H1 (cell line): Measurements from ENCODE around the gene PRF1. TPM values are rescaled to one million over a fixed set of nuclear protein-coding genes. Genes with fewer than 3 reads are reported as not detected.

Experiments
- ATF3 ChIP-seq: IDR thresholded peaks from 2 replicates; pipeline ENCODE4 v1.6.1; 2011; ENCODE audit warnings: low read depth, mild to moderate bottlenecking, low read length; ENCODE audit not compliant: insufficient read depth
- ZNF274 ChIP-seq: IDR thresholded peaks from 2 replicates; pipeline ENCODE4 v1.7.0; 2012; ENCODE audit warnings: low read length, borderline replicate concordance; ENCODE audit errors: extremely low read depth
- polyA plus RNA-seq, 7 experiments: library from polyadenylated mRNA; depleted of rRNA in 3 of 7; stranded (reverse) in 5 of 7; unstranded in 2 of 7; fragments of >200 nt in 5 of 7; fragments of 200-250 nt in 2 of 7; gene quantifications; 1 replicate in 5 of 7; 2 replicates in 1 of 7; 4 replicates in 1 of 7; pipeline versions ENCODE4 v1.2.1 to v1.2.3, GENCODE V29; 2011 to 2013; ENCODE audit warnings: missing spikeins in 2 of 7, mixed read lengths in 2 of 7
- total RNA-seq: library from RNA; stranded (reverse); fragmentation: NEBNext Ultra II Directional; extraction: Animal tissue kit (Norgen Biotek cat#: 25700); gene quantifications from 2 replicates; pipeline ENCODE4 v1.2.1, GENCODE V29; 2021

The PRF1 gene
- total and polyA plus RNA-seq, 2 of the 8 experiments (the other 6 are each of a cell fraction or from before 2014, with no cell fraction given) = 0.15 TPM; not detected in 1

GRCh38 chr10:70592186-70592735 lies 10.3 kb downstream of the PRF1 start (continued):
- TF ChIP-seq ZNF274 (no peak), ATF3 (no peak)
- TF ChIP-seq, all 59 proteins: peak for 0
